Gastroesophageal sphincter (tissue), 3 donors: ENCODE measurements around the gene SRRM4.

Experiments
- CTCF ChIP-seq, 4 experiments: fragments of 200-600 bp in 2 of 4; fragments of 450-650 bp in 2 of 4; sonication (generic) in 1 of 4; IDR thresholded peaks; one replicate each; pipeline ENCODE4 v1.5.1; 2017 to 2019; ENCODE audit warnings: antibody characterized with exemption in 4 of 4, mild to moderate bottlenecking in 2 of 4, moderate library complexity in 2 of 4
- EP300 ChIP-seq: sonication (generic); formaldehyde crosslinking; IDR thresholded peaks from one replicate; pipeline ENCODE4 v1.6.1; 2017; ENCODE audit warnings: antibody characterized with exemption, mild to moderate bottlenecking
- POLR2A ChIP-seq, 2 donors: fragments of 450-650 bp; IDR thresholded peaks; one replicate each; pipeline ENCODE4 v1.6.1; 2017; ENCODE audit warnings: antibody characterized with exemption in 2 of 2, mild to moderate bottlenecking in 2 of 2, moderate library complexity in 1 of 2
- POLR2AphosphoS5 ChIP-seq: sonication (generic); formaldehyde crosslinking; IDR thresholded peaks from one replicate; pipeline ENCODE4 v1.6.1; 2017; ENCODE audit warnings: antibody characterized with exemption

GRCh38 chr12:119068129-119068856 is 87.0 kb downstream of the SRRM4 start:
- no peak for TF ChIP-seq CTCF (IDR thresholded peaks at IDR 0.05)
- no peak for TF ChIP-seq POLR2A (IDR thresholded peaks at IDR 0.05)
- no peak for TF ChIP-seq EP300
- TF ChIP-seq POLR2AphosphoS5: no peak
